NCI-H1417 treated with DMSO at 0.1 percent for 48 hours (cell line): ENCODE results near the gene ZNF831.

Experiments used
- DNase-seq: peaks from one replicate; lab custom pipeline; 2025; lab: John Stamatoyannopoulos, UW

ZNF831 gene

DNA sequence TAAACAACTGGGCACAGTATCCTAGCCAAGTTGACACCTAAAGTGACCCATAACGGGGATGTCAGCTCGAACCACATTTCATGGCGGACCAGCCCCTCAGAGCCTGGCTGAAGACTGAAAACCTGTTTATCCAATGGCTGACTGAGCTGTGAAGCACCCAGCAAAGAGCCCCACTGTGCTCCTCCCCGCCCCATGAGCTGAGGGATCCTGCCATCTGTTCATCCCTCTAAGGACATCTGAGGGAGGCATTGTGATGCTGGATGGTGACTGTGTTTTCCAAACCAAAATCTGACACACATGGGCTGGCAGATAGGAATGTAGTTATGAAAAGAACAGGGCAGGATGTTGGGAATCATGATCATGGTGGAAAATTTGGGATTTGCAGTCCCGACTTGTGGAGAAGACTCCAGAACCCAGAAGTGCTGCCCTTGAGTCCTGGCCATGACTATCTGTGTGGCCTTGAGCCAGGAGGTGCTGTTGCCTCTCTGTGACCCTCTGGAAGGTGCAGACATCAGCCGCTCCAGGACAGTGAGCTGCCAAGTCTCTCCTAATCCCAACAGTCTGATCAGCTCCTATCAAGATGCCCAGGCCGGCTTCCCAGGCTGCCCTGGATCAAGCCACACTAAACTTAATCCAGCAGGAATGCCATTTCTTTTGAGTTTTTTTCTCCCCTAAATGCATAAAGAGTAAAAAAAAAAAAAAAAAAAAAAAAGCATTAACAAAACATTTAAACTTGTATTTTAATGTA is 142.5 kb downstream of the ZNF831 start:
- DNase-seq: no peak

DNA sequence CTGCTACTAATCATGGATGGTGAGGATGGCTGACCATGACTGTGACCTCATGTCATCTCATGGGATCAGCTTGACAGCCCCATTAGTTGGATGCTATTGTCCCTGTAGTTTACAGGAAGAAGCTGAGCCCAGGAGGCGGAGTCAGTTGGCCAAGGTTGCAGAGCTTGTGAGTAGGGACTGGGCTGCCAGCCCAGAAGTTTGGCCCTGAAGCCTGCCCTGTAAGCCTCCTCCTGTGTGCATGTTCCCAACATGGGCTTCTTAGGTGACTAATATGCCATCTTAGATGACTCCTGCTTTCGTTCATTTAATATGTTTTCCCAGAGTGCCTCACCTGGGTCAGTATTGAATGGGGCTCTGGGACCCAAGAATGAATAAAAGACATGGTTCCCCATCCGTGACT is 143.6 kb downstream of the ZNF831 start:
- no peak for DNase-seq
